ENCODE measurements around the gene ABCB6. TPM values are rescaled to one million over a fixed set of nuclear protein-coding genes. Genes with fewer than 3 reads are reported as not detected.

ABCB6 gene
- total RNA-seq, 1 experiment from 2014 or later = 81.7 TPM

DNA sequence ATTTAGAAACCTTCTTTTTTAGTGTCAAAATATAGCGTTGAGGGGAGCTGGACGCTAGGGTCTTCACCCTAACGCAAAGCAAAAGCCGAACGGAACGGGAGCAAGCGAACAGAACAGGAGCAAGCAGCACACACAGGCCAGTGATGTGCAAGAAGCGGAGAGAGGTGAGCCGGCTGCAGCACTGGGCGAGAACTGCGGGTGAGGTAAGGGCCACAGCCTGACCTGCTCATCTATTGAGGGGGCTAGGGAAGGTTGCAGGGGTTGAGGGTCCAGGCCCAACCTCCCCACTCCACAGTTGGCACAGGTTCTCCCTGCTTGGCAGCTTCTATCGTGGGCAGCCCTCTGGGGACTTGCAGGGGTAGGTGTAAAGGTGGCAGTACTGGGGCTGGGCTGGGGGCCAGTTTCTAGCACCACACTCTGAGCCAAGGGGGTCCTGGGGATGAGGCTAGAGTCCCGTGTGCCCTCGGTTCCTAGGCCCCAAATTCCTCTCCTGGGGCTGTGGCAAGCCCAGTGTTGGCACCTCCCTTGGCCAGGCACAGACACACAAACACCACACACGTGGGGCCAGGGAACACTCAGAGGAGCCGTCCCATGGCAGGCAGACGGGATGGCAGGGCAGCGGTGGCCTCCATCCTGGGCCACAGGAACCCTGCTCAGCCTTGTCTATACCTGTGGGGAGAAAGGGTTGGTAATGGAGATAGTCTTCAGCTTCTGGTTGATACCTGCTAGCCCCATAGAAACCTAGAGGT lies 1.2 kb upstream of the ABCB6 start:
- in situ Hi-C loops (cut with HindIII; ENCODE audit: low pct_unique_long_range_greater_than_20kb, low sequenced_read_pairs) = no loop called here
- no peak for DNase-seq (ENCODE audit: low read depth)

GRCh38 chr2:219218217-219218731 lies 484 bp downstream of the ABCB6 start:
- peak; percentile 77 for DNase-seq (ENCODE audit: low read depth)
- in situ Hi-C loops (cut with HindIII; ENCODE audit: low pct_unique_long_range_greater_than_20kb, low sequenced_read_pairs) = no loop called here

- in situ Hi-C loops (cut with HindIII; ENCODE audit: low pct_unique_long_range_greater_than_20kb, low sequenced_read_pairs) = no loop called here
- no peak for DNase-seq (ENCODE audit: low read depth)
These were observed 2.2 kb downstream of the ABCB6 start for GRCh38 chr2:219216535-219216915.

GRCh38 chr2:219215871-219216534 lies 2.8 kb downstream of the ABCB6 start:
- in situ Hi-C loops (cut with HindIII; ENCODE audit: low pct_unique_long_range_greater_than_20kb, low sequenced_read_pairs) = no loop called here

GRCh38 chr2:219214786-219215185 lies 4.0 kb downstream of the ABCB6 start:
- DNase-seq (ENCODE audit: low read depth) = no peak
- in situ Hi-C loops (cut with HindIII; ENCODE audit: low pct_unique_long_range_greater_than_20kb, low sequenced_read_pairs) = no loop called here

More at GRCh38 chr2:219215871-219216534, 2.8 kb downstream of the ABCB6 start:
- DNase-seq (ENCODE audit: low read depth) = no peak

- in situ Hi-C loops (cut with HindIII; ENCODE audit: low pct_unique_long_range_greater_than_20kb, low sequenced_read_pairs) = no loop called here
- no peak for DNase-seq (ENCODE audit: low read depth)
These were observed 4.6 kb downstream of the ABCB6 start for GRCh38 chr2:219214141-219214540.

- in situ Hi-C loops (cut with HindIII; ENCODE audit: low pct_unique_long_range_greater_than_20kb, low sequenced_read_pairs) = no loop called here
- DNase-seq (ENCODE audit: low read depth) = no peak
These were observed 5.2 kb downstream of the ABCB6 start for GRCh38 chr2:219213486-219214071.

DNA sequence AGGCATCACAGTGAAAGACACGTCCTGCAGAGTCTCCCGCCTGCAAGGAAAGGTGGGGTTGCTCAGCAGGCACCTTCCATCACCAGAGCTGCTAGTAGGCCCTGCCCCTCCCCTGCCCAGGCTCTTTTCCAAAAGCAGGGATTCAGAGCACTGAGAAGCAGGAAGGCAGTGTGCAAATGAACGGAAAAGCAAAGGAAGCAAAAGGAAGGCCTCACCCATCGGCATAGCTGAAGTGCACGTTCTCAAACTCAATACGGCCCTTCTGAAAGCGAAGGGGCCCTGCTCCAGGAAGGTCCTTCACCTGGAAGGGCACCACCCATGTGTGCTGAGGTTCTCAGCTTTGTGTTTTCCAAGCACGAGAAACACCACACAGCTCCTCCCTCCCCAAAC lies 5.7 kb downstream of the ABCB6 start:
- DNase-seq (ENCODE audit: low read depth) = no peak
- in situ Hi-C loops (cut with HindIII; ENCODE audit: low pct_unique_long_range_greater_than_20kb, low sequenced_read_pairs) = no loop called here

DNA sequence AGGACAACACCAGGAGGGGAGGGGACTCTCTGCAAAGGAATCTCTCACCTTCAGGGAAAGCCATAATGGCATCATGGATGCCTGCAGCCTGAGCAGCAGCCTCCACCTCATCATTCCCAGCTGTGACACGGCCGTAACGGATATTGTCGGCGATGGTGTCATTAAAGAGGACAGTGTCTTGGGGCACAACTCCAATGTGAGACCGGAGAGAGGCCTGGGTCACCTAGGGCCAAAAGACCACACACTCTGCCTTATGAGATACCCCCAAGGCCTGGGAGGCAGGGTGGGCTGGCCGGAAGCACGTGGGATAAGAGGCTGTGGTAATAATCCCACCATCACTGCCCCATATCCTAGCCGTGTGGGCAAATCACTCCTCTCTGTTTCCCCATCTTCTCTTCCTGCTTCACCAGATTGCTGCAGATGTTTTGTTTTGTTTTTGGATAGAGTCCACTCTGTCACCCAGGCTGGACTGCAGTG lies 7.8 kb downstream of the ABCB6 start:
- in situ Hi-C loops (cut with HindIII; ENCODE audit: low pct_unique_long_range_greater_than_20kb, low sequenced_read_pairs) = no loop called here
- no peak for DNase-seq (ENCODE audit: low read depth)

GRCh38 chr2:219210196-219210885 lies 8.4 kb downstream of the ABCB6 start:
- in situ Hi-C loops (cut with HindIII; ENCODE audit: low pct_unique_long_range_greater_than_20kb, low sequenced_read_pairs) = no loop called here

DNA sequence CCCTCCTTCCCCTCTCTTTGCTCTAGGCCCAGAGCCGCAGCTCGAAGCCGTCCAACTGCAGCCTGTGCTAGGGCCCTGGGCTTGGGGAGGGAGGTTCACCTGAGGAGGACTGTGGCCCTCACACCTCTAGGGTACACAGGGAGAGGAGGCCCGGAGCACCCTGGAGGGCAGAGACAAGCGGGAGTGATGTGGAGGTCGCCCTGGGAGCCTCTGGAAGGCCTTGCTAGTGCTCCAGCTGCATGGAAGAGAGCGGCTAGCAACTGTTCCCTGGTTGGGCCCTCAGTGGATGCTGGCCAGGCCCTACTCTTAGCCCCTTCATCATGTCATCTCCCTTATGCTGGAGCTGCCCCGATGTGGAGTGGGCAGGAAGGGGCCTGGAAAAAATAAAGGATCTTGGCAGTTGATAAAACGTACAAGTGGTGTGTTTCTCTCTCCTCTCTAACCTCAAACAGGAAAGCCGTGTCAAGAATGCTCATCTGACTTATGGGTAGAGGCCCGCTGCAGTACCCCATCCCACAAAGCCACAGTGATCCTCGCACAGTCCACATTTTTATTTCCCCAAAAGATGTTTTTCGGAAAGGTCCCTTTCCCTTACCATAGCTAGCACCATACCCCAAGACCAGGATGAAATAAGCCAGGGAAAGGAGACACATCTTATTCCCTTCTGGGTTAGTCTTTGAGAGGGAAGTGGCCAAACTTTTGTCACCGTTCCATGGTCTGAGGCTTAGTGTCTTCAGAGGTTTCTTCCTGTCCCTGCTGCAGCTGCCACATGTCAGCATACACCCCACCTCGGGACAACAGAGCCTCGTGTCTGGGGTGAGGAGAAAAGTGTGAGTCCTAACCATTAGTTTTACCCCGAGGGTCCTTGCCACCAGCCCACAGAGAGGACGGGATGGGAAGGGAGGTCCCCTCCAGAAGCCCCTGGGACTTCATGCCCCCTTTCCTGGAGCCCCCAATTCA lies 9.2 kb downstream of the ABCB6 start:
- DNase-seq (ENCODE audit: low read depth) = no peak
- in situ Hi-C loops (cut with HindIII; ENCODE audit: low pct_unique_long_range_greater_than_20kb, low sequenced_read_pairs) = no loop called here

More at GRCh38 chr2:219210196-219210885, 8.4 kb downstream of the ABCB6 start:
- no peak for DNase-seq (ENCODE audit: low read depth)

GRCh38 chr2:219207884-219208740 lies 10.6 kb downstream of the ABCB6 start:
- no peak for DNase-seq (ENCODE audit: low read depth)
- in situ Hi-C loops (cut with HindIII; ENCODE audit: low pct_unique_long_range_greater_than_20kb, low sequenced_read_pairs) = no loop called here

- in situ Hi-C loops (cut with HindIII; ENCODE audit: low pct_unique_long_range_greater_than_20kb, low sequenced_read_pairs) = no loop called here
These were observed 11.4 kb downstream of the ABCB6 start for GRCh38 chr2:219207134-219207883.

GRCh38 chr2:219206328-219207133 lies 12.2 kb downstream of the ABCB6 start, which contains the start of gene ZFAND2B:
Gene ZFAND2B, plus strand, starts transcription at chr2:219206782. Its CDS starts 206 bp downstream, at chr2:219206988.
- in situ Hi-C loops (cut with HindIII; ENCODE audit: low pct_unique_long_range_greater_than_20kb, low sequenced_read_pairs) = no loop called here
- peak; percentile 92 for DNase-seq (ENCODE audit: low read depth)

More at GRCh38 chr2:219207134-219207883, 11.4 kb downstream of the ABCB6 start:
- DNase-seq (ENCODE audit: low read depth) = no peak

DNA sequence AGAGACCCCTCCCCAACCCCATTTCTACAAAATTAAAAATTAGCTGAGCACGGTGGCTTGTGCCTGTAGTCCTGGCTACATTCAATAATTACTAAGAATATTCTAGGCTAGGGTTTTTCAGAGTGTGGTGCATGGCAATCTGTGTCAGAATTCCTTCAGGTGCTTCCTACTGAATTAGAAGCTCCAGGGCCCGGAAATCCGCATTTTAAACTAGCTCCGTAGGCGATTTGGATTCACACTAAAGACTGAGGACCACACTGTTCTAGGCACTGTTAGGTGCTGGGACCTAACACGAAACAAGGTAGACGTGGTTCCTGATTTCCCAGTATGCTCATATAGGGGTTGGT lies 12.8 kb downstream of the ABCB6 start:
- no peak for DNase-seq (ENCODE audit: low read depth)
- in situ Hi-C loops (cut with HindIII; ENCODE audit: low pct_unique_long_range_greater_than_20kb, low sequenced_read_pairs) = no loop called here

Measured in Caki2 (cell line).